Activated CD4-positive, alpha-beta T cell treated with anti-CD3 and anti-CD28 coated beads, Interleukin-2, amount 10 ng/mL, durations not matched to agents 7 days and 5 days (primary cell): Measurements from ENCODE around the gene CORO7. TPM values are rescaled to one million over a fixed set of nuclear protein-coding genes. Genes with fewer than 3 reads are reported as not detected.

Experiments
- CTCF ChIA-PET: fragments of 350-600 bp; sonication (Branson Sonifier 250); formaldehyde crosslinking; loops from one replicate; lab custom pipeline; 2021; ENCODE audit warnings: antibody characterized with exemption; lab: Charles Lee
- POLR2A ChIA-PET: fragments of 350-600 bp; sonication (Branson Sonifier 250); formaldehyde crosslinking; loops from one replicate; lab custom pipeline; 2021; ENCODE audit warnings: antibody characterized with exemption; lab: Charles Lee
- DNase-seq: peaks from one replicate; pipeline ENCODE4 v3.0.0-alpha.2; 2020
- H3K27ac Mint-ChIP-seq: one replicate; pipeline ENCODE4 v1.8.0; 2021; ENCODE audit warnings: mild to moderate bottlenecking, moderate library complexity, mixed read lengths
- H3K27me3 Mint-ChIP-seq: one replicate; pipeline ENCODE4 v1.8.0; 2021; ENCODE audit warnings: mixed read lengths
- H3K36me3 Mint-ChIP-seq: one replicate; pipeline ENCODE4 v1.8.0; 2021; ENCODE audit warnings: low read depth, mixed read lengths
- H3K4me1 Mint-ChIP-seq: one replicate; pipeline ENCODE4 v1.8.0; 2021; ENCODE audit warnings: mixed read lengths
- H3K4me3 Mint-ChIP-seq: one replicate; pipeline ENCODE4 v1.8.0; 2021; ENCODE audit warnings: mild to moderate bottlenecking, moderate library complexity, mixed read lengths
- H3K9me3 Mint-ChIP-seq: one replicate; pipeline ENCODE4 v1.8.0; 2021; ENCODE audit warnings: mixed read lengths
- total RNA-seq, 2 experiments: library from RNA; stranded (reverse); gene quantifications; one replicate each; pipeline ENCODE4 v1.2.3, GENCODE V29; 2021

The CORO7 gene
- total RNA-seq, 2 experiments from 2014 or later, result 196 to 211 TPM

GRCh38 chr16:4369007-4369733, 47.2 kb downstream of the CORO7 start:
- no peaks in the 10 kb centered on the region for H3K9me3 Mint-ChIP-seq
- no peak for DNase-seq
- CTCF ChIA-PET, result interaction anchor here (0.6 to 1.0 kb wide), 4 partner anchors 9 to 180 kb away, joined by 3 read pairs; partner anchors contain the start of gene PAM16
- H3K36me3 Mint-ChIP-seq, result peaks cover 8% of the 10 kb centered on the region
- POLR2A ChIA-PET, result no interaction called here
- H3K4me1 Mint-ChIP-seq, result peaks cover 7% of the 10 kb centered on the region
- H3K27me3 Mint-ChIP-seq, result no peaks in the 10 kb centered on the region
- H3K4me3 Mint-ChIP-seq, result no peak overlapping the region
- H3K27ac Mint-ChIP-seq, result no peak overlapping the region

GRCh38 chr16:4367393-4367856, 49.0 kb downstream of the CORO7 start:
- Mint-ChIP-seq H3K27me3 (no peaks in the 10 kb centered on the region), H3K4me3 (no peak overlapping the region), H3K4me1 (peaks cover 5% of the 10 kb centered on the region), H3K36me3 (peaks cover 18% of the 10 kb centered on the region), H3K9me3 (no peaks in the 10 kb centered on the region), H3K27ac (no peak overlapping the region)
- POLR2A ChIA-PET, result no interaction called here
- no peak for DNase-seq
- CTCF ChIA-PET, result no interaction called here

- POLR2A ChIA-PET, result no interaction called here
These were observed 50.4 kb downstream of the CORO7 start for GRCh38 chr16:4366016-4366415.

GRCh38 chr16:4365615-4366014, 50.8 kb downstream of the CORO7 start:
- DNase-seq, result no peak
- H3K4me1 Mint-ChIP-seq, result peaks cover 2% of the 10 kb centered on the region
- peaks cover 23% of the 10 kb centered on the region for H3K36me3 Mint-ChIP-seq
- POLR2A ChIA-PET, result no interaction called here
- peak overlapping the region; percentile 27 for H3K27ac Mint-ChIP-seq
- H3K27me3 Mint-ChIP-seq, result no peaks in the 10 kb centered on the region
- H3K9me3 Mint-ChIP-seq, result no peaks in the 10 kb centered on the region
- CTCF ChIA-PET, result interaction anchor here (1.1 to 1.4 kb wide), 2 partner anchors 10 to 35 kb away, joined by 3 read pairs; no protein-coding TSS in a partner anchor
- no peak overlapping the region for H3K4me3 Mint-ChIP-seq

More at GRCh38 chr16:4366016-4366415, 50.4 kb downstream of the CORO7 start:
- H3K4me1 Mint-ChIP-seq, result peaks cover 2% of the 10 kb centered on the region
- H3K27ac Mint-ChIP-seq, result no peak overlapping the region
- H3K4me3 Mint-ChIP-seq, result no peak overlapping the region
- H3K9me3 Mint-ChIP-seq, result no peaks in the 10 kb centered on the region
- H3K36me3 Mint-ChIP-seq, result peaks cover 23% of the 10 kb centered on the region
- no peak for DNase-seq
- no peaks in the 10 kb centered on the region for H3K27me3 Mint-ChIP-seq
- CTCF ChIA-PET, result interaction anchor here (1.4 kb wide), 1 partner anchor 36 kb away, joined by 3 read pairs; no protein-coding TSS in a partner anchor

- Mint-ChIP-seq H3K4me3 (no peak overlapping the region), H3K27ac (no peak overlapping the region), H3K27me3 (no peaks in the 10 kb centered on the region), H3K9me3 (no peaks in the 10 kb centered on the region), H3K4me1 (peaks cover 2% of the 10 kb centered on the region), H3K36me3 (peaks cover 23% of the 10 kb centered on the region)
- ChIA-PET POLR2A (no interaction called here), CTCF (interaction anchor here (0.7 to 1.4 kb wide), 3 partner anchors 10 to 426 kb away, joined by 3 to 4 read pairs (median 3); no protein-coding TSS in a partner anchor)
- DNase-seq, result no peak
These were observed 51.4 kb downstream of the CORO7 start for GRCh38 chr16:4365014-4365406.

GRCh38 chr16:4364196-4365013, 52.0 kb downstream of the CORO7 start:
- Mint-ChIP-seq H3K9me3 (no peaks in the 10 kb centered on the region), H3K36me3 (peaks cover 23% of the 10 kb centered on the region), H3K27ac (no peak overlapping the region), H3K4me1 (peaks cover 2% of the 10 kb centered on the region), H3K4me3 (no peak overlapping the region), H3K27me3 (no peaks in the 10 kb centered on the region)
- ChIA-PET POLR2A (no interaction called here), CTCF (interaction anchor here (0.7 to 1.1 kb wide), 2 partner anchors 11 to 426 kb away, joined by 3 to 4 read pairs; no protein-coding TSS in a partner anchor)
- DNase-seq, result no peak

GRCh38 chr16:4362476-4363135, 53.8 kb downstream of the CORO7 start:
- no peak for DNase-seq
- H3K36me3 Mint-ChIP-seq, result peaks cover 29% of the 10 kb centered on the region
- CTCF ChIA-PET, result interaction anchor here (0.6 to 1.6 kb wide), 3 partner anchors 12 to 211 kb away, joined by 3 to 6 read pairs (median 3); partner anchors contain the start of gene PAM16

GRCh38 chr16:4361944-4362311, 54.5 kb downstream of the CORO7 start:
- POLR2A ChIA-PET, result no interaction called here
- CTCF ChIA-PET, result interaction anchor here (1.4 to 1.6 kb wide), 2 partner anchors 11 to 17 kb away, joined by 3 to 6 read pairs; partner anchors contain the start of gene PAM16
- Mint-ChIP-seq H3K4me1 (no peaks in the 10 kb centered on the region), H3K27ac (no peak overlapping the region), H3K36me3 (peaks cover 26% of the 10 kb centered on the region), H3K9me3 (no peaks in the 10 kb centered on the region), H3K4me3 (no peak overlapping the region), H3K27me3 (no peaks in the 10 kb centered on the region)
- DNase-seq, result no peak

More at GRCh38 chr16:4362476-4363135, 53.8 kb downstream of the CORO7 start:
- H3K4me3 Mint-ChIP-seq, result no peak overlapping the region
- POLR2A ChIA-PET, result no interaction called here
- peaks cover 1% of the 10 kb centered on the region for H3K4me1 Mint-ChIP-seq
- H3K27ac Mint-ChIP-seq, result no peak overlapping the region
- no peaks in the 10 kb centered on the region for H3K9me3 Mint-ChIP-seq
- no peaks in the 10 kb centered on the region for H3K27me3 Mint-ChIP-seq

- ChIA-PET POLR2A (no interaction called here), CTCF (interaction anchor here (1.4 to 1.6 kb wide), 2 partner anchors 10 to 17 kb away, joined by 3 to 6 read pairs; partner anchors contain the start of gene PAM16)
- Mint-ChIP-seq H3K9me3 (no peaks in the 10 kb centered on the region), H3K27ac (no peak overlapping the region), H3K27me3 (no peaks in the 10 kb centered on the region), H3K36me3 (peaks cover 26% of the 10 kb centered on the region), H3K4me1 (no peaks in the 10 kb centered on the region), H3K4me3 (no peak overlapping the region)
- DNase-seq, result no peak
These were observed 55.1 kb downstream of the CORO7 start for GRCh38 chr16:4361033-4361943.

- H3K9me3 Mint-ChIP-seq, result no peaks in the 10 kb centered on the region
- no peaks in the 10 kb centered on the region for H3K27me3 Mint-ChIP-seq
- peaks cover 26% of the 10 kb centered on the region for H3K36me3 Mint-ChIP-seq
- DNase-seq, result peak; percentile 28
- CTCF ChIA-PET, result interaction anchor here (1.6 kb wide), 1 partner anchor 41 kb away, joined by 6 read pairs; no protein-coding TSS in a partner anchor
- no peaks in the 10 kb centered on the region for H3K4me1 Mint-ChIP-seq
- POLR2A ChIA-PET, result no interaction called here
- H3K4me3 Mint-ChIP-seq, result no peak overlapping the region
- peak overlapping the region; percentile 50 for H3K27ac Mint-ChIP-seq
These were observed 55.8 kb downstream of the CORO7 start for GRCh38 chr16:4360538-4361021.

- H3K36me3 Mint-ChIP-seq, result peaks cover 26% of the 10 kb centered on the region
- H3K27ac Mint-ChIP-seq, result no peak overlapping the region
- H3K27me3 Mint-ChIP-seq, result no peaks in the 10 kb centered on the region
- no peaks in the 10 kb centered on the region for H3K9me3 Mint-ChIP-seq
- no peak for DNase-seq
- H3K4me3 Mint-ChIP-seq, result no peak overlapping the region
- POLR2A ChIA-PET, result no interaction called here
- CTCF ChIA-PET, result interaction anchor here (0.9 to 1.6 kb wide), 5 partner anchors 9 to 146 kb away, joined by 3 to 7 read pairs (median 4); partner anchors contain the start of gene VASN
- no peaks in the 10 kb centered on the region for H3K4me1 Mint-ChIP-seq
These were observed 56.5 kb downstream of the CORO7 start for GRCh38 chr16:4359914-4360313.
